Measurements from ENCODE around the gene LMTK3. TPM values are rescaled to one million over a fixed set of nuclear protein-coding genes. Genes with fewer than 3 reads are reported as not detected.

LMTK3 gene
- total and polyA plus RNA-seq, 2 of the 13 experiments (the other 11 are each of a cell fraction or from before 2014, with no cell fraction given) = 0.18 to 0.29 TPM

- TF ChIP-seq PBX2 (CRISPR knock-in tag; IDR thresholded peaks at IDR 0.05) (no peak), ZNF775 (CRISPR knock-in tag; IDR thresholded peaks at IDR 0.05; ENCODE audit: borderline replicate concordance) (no peak), ZNF17 (CRISPR knock-in tag; IDR thresholded peaks at IDR 0.05) (no peak), ARNT (IDR thresholded peaks at IDR 0.05) (no peak), ZNF292 (CRISPR knock-in tag; IDR thresholded peaks at IDR 0.05; ENCODE audit: borderline replicate concordance, low read depth) (no peak), ATM (IDR thresholded peaks at IDR 0.05; ENCODE audit: borderline replicate concordance) (no peak), RFX3 (CRISPR knock-in tag; IDR thresholded peaks at IDR 0.05) (no peak), FOXK2 (IDR thresholded peaks at IDR 0.05) (no peak), ZSCAN31 (CRISPR knock-in tag; IDR thresholded peaks at IDR 0.05; ENCODE audit: low read depth) (no peak), ZBTB7A (CRISPR knock-in tag; IDR thresholded peaks at IDR 0.05) (no peak), SOX13 (IDR thresholded peaks at IDR 0.05) (no peak), SOX13 (CRISPR knock-in tag; conservative IDR thresholded peaks at IDR 0.05 in 1 of 2, IDR thresholded peaks at IDR 0.05 in 1 of 2) (peak in 1 of 2 experiments; percentile 74; a peak in 2 of 4 replicates), TFE3 (CRISPR knock-in tag; IDR thresholded peaks at IDR 0.05) (0 out of 2 replicates have a peak, but pooled peaks have one; percentile 15), ATAD3A (CRISPR knock-in tag; IDR thresholded peaks at IDR 0.05) (no peak), ZNF362 (CRISPR knock-in tag; IDR thresholded peaks at IDR 0.05; ENCODE audit: borderline replicate concordance) (no peak), AGO2 (optimal IDR thresholded peaks at IDR 0.05; ENCODE audit: low read depth, low read length) (peak; percentile 89), GATAD2A (CRISPR knock-in tag; IDR thresholded peaks at IDR 0.05) (no peak), ZNF574 (CRISPR knock-in tag; IDR thresholded peaks at IDR 0.05) (peak; percentile 95), NR2F6 (IDR thresholded peaks at IDR 0.05) (no peak), NR2F6 (CRISPR knock-in tag; IDR thresholded peaks at IDR 0.05) (no peak), IKZF1 (IDR thresholded peaks at IDR 0.05) (no peak), ZNF652 (CRISPR knock-in tag; IDR thresholded peaks at IDR 0.05; ENCODE audit: borderline replicate concordance, low read depth) (no peak), CSRNP2 (CRISPR knock-in tag; conservative IDR thresholded peaks at IDR 0.05; ENCODE audit: low read depth) (no peak), MIXL1 (CRISPR knock-in tag; IDR thresholded peaks at IDR 0.05) (no peak), ZNF790 (CRISPR knock-in tag; IDR thresholded peaks at IDR 0.05; ENCODE audit: borderline replicate concordance) (no peak)
These were observed 42.2 kb downstream of the LMTK3 start, which contains the start of gene CYTH2 (continued) for GRCh38 chr19:48469289-48469881.

Data from HepG2 (cell line).